Measurements from ENCODE around the gene MAPK8IP3.

MAPK8IP3 gene

GRCh38 chr16:1710811-1711507, 5.0 kb downstream of the MAPK8IP3 start:
- DNase-seq = no peak
- no peak overlapping the region for H3K4me2 ChIP-seq (ENCODE audit: insufficient read depth, low read length)
- no peak overlapping the region for H2AFZ ChIP-seq (ENCODE audit: low read depth, low read length)
- no peaks in the 10 kb centered on the region for H3K9me3 ChIP-seq (ENCODE audit: insufficient read depth, low read length, severe bottlenecking)
- peaks cover 28% of the 10 kb centered on the region for H3K4me1 ChIP-seq (ENCODE audit: insufficient read depth, low read length)
- peaks cover 79% of the 10 kb centered on the region for H4K20me1 ChIP-seq (ENCODE audit: insufficient read depth, low read length)
- no peak overlapping the region for H3K4me3 ChIP-seq (ENCODE audit: low read depth in 1 of 2, low read length in 2 of 2)
- peaks cover 97% of the 10 kb centered on the region for H3K79me2 ChIP-seq (ENCODE audit: insufficient read depth, low read length)
- no peak for TF ChIP-seq EZH2 (IDR thresholded peaks at IDR 0.05; ENCODE audit: borderline replicate concordance, low read depth, low read length, severe bottlenecking)
- TF ChIP-seq, protein P1, sequence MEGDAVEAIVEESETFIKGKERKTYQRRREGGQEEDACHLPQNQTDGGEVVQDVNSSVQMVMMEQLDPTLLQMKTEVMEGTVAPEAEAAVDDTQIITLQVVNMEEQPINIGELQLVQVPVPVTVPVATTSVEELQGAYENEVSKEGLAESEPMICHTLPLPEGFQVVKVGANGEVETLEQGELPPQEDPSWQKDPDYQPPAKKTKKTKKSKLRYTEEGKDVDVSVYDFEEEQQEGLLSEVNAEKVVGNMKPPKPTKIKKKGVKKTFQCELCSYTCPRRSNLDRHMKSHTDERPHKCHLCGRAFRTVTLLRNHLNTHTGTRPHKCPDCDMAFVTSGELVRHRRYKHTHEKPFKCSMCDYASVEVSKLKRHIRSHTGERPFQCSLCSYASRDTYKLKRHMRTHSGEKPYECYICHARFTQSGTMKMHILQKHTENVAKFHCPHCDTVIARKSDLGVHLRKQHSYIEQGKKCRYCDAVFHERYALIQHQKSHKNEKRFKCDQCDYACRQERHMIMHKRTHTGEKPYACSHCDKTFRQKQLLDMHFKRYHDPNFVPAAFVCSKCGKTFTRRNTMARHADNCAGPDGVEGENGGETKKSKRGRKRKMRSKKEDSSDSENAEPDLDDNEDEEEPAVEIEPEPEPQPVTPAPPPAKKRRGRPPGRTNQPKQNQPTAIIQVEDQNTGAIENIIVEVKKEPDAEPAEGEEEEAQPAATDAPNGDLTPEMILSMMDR (IDR thresholded peaks at IDR 0.05; ENCODE audit: borderline replicate concordance, extremely low read depth, low read length, poor library complexity, severe bottlenecking) = no peak
- H3K27me3 ChIP-seq (ENCODE audit: insufficient read depth, low read length, poor library complexity) = no peaks in the 10 kb centered on the region
- ATAC-seq (ENCODE audit: insufficient read depth, low read depth) = no peak
- no peak overlapping the region for H3K27ac ChIP-seq (ENCODE audit: low read length)
- no peak overlapping the region for H3K9ac ChIP-seq (ENCODE audit: low read depth, low read length)
- peaks cover 28% of the 10 kb centered on the region for H3K36me3 ChIP-seq (ENCODE audit: insufficient read depth, low read length)

DNA sequence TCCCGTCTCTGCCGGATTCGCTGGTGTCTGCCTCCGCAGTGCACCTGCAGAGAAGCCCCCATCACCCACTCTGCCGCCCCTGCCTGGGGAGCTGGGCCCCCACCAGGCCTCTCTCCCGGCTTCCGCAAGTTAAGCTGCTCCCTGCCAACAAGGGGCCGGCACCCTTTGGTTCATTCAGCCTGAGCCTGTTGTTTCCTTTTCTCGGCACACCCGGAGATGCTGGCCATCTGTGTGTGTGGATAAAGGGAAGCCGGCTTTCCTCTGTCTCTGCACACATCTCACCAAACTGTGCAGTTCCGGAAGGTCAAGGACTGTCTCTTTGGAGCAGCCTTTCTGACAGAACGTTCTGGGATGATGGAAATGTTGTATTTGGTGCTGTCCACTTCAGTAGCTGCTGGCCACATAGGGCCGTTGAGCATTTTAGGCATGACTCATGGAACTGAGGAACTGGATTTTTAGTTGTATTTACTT, 6.8 kb downstream of the MAPK8IP3 start:
- H3K9ac ChIP-seq (ENCODE audit: low read depth, low read length) = no peak overlapping the region
- TF ChIP-seq, protein P1 (IDR thresholded peaks at IDR 0.05; ENCODE audit: borderline replicate concordance, extremely low read depth, low read length, poor library complexity, severe bottlenecking) = no peak
- no peak for TF ChIP-seq EZH2 (IDR thresholded peaks at IDR 0.05; ENCODE audit: borderline replicate concordance, low read depth, low read length, severe bottlenecking)
- DNase-seq (no peak), ATAC-seq (ENCODE audit: insufficient read depth, low read depth) (no peak)
- H3K79me2 ChIP-seq (ENCODE audit: insufficient read depth, low read length) = peaks cover 92% of the 10 kb centered on the region
- peaks cover 28% of the 10 kb centered on the region for H3K36me3 ChIP-seq (ENCODE audit: insufficient read depth, low read length)
- H2AFZ ChIP-seq (ENCODE audit: low read depth, low read length) = no peak overlapping the region
- H3K4me3 ChIP-seq (ENCODE audit: low read depth in 1 of 2, low read length in 2 of 2) = no peak overlapping the region
- no peaks in the 10 kb centered on the region for H3K27me3 ChIP-seq (ENCODE audit: insufficient read depth, low read length, poor library complexity)
- no peak overlapping the region for H3K4me2 ChIP-seq (ENCODE audit: insufficient read depth, low read length)
- no peaks in the 10 kb centered on the region for H3K9me3 ChIP-seq (ENCODE audit: insufficient read depth, low read length, severe bottlenecking)
- no peak overlapping the region for H3K27ac ChIP-seq (ENCODE audit: low read length)
- H4K20me1 ChIP-seq (ENCODE audit: insufficient read depth, low read length) = peaks cover 66% of the 10 kb centered on the region
- peaks cover 17% of the 10 kb centered on the region for H3K4me1 ChIP-seq (ENCODE audit: insufficient read depth, low read length)

GRCh38 chr16:1713331-1713730, 7.3 kb downstream of the MAPK8IP3 start:
- no peak for ATAC-seq (ENCODE audit: insufficient read depth, low read depth)
- peaks cover 22% of the 10 kb centered on the region for H3K36me3 ChIP-seq (ENCODE audit: insufficient read depth, low read length)
- H3K79me2 ChIP-seq (ENCODE audit: insufficient read depth, low read length) = peaks cover 87% of the 10 kb centered on the region
- H4K20me1 ChIP-seq (ENCODE audit: insufficient read depth, low read length) = peaks cover 61% of the 10 kb centered on the region
- no peak for DNase-seq
- no peaks in the 10 kb centered on the region for H3K27me3 ChIP-seq (ENCODE audit: insufficient read depth, low read length, poor library complexity)
- H3K27ac ChIP-seq (ENCODE audit: low read length) = no peak overlapping the region
- no peak for TF ChIP-seq EZH2 (IDR thresholded peaks at IDR 0.05; ENCODE audit: borderline replicate concordance, low read depth, low read length, severe bottlenecking)
- TF ChIP-seq, protein P1 (IDR thresholded peaks at IDR 0.05; ENCODE audit: borderline replicate concordance, extremely low read depth, low read length, poor library complexity, severe bottlenecking) = no peak
- no peak overlapping the region for H3K9ac ChIP-seq (ENCODE audit: low read depth, low read length)
- H3K9me3 ChIP-seq (ENCODE audit: insufficient read depth, low read length, severe bottlenecking) = no peaks in the 10 kb centered on the region
- H3K4me1 ChIP-seq (ENCODE audit: insufficient read depth, low read length) = peaks cover 12% of the 10 kb centered on the region
- no peak overlapping the region for H2AFZ ChIP-seq (ENCODE audit: low read depth, low read length)
- H3K4me2 ChIP-seq (ENCODE audit: insufficient read depth, low read length) = no peak overlapping the region
- H3K4me3 ChIP-seq (ENCODE audit: low read depth in 1 of 2, low read length in 2 of 2) = no peak overlapping the region

Measured in DND-41 (cell line).